Fibroblast of peridontal ligament (primary cell): ENCODE measurements around the gene UPF3A.
"Not testable (repeated sequence)": the region's sequence is repeated elsewhere in the genome, so short reads cannot be mapped to it uniquely, and the experiment has no call there.

Experiments used
- DNase-seq: peaks from one replicate; pipeline ENCODE4 v3.0.0-alpha.2; 2010; ENCODE audit errors: extremely low read depth

UPF3A gene, protein sequence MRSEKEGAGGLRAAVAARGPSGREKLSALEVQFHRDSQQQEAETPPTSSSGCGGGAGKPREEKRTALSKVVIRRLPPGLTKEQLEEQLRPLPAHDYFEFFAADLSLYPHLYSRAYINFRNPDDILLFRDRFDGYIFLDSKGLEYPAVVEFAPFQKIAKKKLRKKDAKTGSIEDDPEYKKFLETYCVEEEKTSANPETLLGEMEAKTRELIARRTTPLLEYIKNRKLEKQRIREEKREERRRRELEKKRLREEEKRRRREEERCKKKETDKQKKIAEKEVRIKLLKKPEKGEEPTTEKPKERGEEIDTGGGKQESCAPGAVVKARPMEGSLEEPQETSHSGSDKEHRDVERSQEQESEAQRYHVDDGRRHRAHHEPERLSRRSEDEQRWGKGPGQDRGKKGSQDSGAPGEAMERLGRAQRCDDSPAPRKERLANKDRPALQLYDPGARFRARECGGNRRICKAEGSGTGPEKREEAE

DNA sequence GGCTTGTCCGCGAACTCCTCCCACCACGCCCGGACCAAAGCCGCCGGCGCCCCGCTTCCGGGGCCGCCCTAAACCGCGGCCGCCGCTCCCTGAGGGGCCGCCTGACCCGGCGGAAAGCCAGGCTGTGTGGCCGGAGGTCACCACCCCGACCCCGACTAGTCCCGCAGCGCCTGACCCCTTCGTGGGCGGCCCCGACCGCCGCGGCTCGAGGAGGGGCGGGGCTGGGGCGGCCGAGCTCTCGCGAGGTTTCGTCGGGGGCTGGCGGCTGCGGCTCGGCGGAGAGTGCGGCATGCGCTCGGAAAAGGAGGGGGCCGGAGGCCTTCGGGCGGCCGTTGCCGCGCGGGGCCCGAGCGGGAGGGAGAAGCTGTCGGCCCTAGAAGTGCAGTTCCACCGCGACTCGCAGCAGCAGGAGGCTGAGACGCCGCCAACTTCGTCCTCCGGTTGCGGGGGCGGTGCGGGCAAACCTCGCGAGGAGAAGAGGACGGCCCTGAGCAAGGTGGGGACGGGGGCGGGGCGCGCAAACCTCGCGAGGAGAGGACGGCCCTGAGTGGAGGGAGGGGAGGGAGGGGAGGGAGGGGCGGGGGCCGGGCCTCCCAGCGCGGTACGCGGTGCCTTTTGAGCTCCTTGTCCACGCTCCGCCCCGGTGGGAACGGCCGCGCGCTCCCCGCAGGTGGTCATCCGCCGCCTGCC, at the start of gene UPF3A:
UPF3A (plus strand) TSS at position 251 of the 690 bp plus-strand sequence; CDS start at position 290, 39 bp downstream.
- peak; percentile 85 for DNase-seq

DNA sequence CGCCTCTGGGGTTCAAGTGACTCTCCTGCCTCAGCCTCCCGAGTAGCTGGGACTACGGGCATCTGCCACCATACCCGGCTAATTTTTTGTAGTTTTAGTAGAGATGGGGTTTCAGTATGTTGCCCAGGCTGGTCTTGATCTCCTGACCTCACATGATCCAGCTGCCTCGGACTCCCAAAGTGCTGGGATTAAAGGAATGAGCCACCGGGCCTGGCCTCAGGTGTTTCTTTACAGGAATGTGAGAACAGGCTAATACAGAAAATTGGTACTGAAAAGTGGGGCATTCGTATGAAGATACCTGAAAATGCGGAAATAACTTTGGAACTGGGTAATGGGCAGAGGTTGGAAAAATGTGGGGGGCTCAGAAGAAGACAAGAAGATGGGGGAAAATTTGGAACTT, 49.5 kb upstream of the UPF3A start:
- no peak for DNase-seq

DNA sequence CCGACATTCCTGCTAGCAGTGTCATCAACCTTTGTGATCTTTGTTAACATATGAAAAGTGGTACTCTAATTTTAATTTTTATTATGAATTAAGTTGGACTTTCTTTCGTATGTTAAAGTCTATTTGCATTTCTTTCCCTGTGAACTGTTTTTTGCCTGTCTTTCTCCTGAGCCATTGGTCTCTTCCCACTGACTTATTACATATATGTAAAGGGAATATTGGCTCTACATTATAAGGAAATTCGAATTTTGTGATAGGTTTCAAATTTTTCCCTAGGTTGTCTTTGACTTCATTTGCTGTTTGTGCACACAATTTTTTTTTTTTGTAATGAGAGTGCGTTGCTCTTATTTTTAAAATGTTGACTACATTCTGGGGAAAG, 47.1 kb upstream of the UPF3A start:
- no peak for DNase-seq

DNA sequence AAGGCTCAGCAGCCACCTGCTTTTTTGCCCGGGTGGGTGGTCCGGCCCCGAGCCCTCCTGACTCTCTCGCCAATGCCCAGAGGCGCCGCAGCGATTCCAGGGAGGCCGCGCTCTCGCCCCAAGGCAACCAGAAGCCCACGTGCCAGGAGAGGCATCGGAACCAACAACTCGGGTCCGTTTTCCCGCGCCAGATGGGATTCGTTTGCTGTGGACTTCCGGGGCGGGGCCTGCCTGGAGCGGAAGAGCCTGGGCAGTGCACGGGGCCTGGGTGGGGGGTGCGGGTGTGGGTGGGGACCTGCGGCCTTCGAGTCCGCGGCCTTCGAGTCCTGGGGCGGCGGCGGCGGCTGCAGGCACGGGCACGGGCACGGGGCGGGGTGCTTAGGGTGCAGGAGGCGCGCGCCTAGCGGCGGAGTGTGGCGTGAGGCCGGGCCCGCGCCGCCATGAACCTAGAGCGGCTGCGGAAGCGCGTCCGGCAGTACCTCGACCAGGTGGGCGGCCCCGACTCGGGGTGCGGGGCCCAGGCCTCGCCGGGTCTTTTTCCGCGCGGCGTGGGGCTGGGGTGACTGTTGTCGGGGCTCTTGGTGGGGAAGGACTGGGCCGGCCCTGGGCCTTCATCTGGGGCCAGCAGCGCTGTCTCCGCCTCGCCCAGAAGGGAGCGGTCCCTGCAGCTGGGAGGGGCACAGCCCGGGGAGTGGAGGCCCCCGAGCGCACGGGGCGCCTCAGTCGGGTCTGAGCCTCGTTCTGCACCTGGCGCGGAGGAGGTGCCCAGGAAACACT, 46.6 kb upstream of the UPF3A start, which contains the start of gene CDC16:
CDC16 (plus strand) TSS at position 253 of the 777 bp plus-strand sequence; CDS start at position 441, 188 bp downstream.
- DNase-seq: peak; percentile 89

DNA sequence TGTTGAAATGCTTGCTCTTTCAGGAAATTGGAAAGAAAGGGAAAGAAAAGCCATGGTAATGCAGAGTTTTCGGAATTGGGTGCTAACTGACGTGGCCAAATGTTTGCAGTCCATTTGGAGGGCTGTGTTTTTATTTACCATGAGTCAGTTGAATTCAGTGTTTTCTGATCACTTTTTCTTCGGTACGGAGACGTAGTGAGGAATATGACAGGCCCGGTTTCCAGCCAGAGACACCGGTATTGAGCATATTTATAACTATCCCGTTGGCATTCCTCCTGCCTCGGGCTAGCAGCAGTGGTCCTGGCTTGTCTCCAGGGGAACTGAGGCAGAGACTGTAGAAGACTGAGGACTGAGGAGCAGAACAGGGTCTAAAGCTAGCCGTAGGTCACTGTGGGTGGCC, 45.7 kb upstream of the UPF3A start:
- no peak for DNase-seq

DNA sequence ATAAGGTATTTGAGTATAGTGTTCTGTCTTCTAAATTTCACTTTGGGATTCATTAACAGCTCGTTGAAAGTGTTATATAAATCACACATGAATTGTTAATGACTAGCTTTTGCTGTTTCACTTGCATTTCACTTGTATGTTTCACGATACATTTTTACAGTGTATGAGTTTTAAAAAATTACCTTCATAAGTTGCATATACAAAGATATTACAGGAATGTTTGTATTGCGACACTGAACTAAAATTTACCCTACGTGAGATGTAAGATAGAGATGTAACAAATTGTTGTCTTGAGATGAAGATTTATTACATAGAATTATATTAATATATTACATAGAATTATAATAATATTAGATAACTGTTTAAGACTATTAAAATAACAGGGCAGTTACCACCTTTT, 45.2 kb upstream of the UPF3A start:
- no peak for DNase-seq

DNA sequence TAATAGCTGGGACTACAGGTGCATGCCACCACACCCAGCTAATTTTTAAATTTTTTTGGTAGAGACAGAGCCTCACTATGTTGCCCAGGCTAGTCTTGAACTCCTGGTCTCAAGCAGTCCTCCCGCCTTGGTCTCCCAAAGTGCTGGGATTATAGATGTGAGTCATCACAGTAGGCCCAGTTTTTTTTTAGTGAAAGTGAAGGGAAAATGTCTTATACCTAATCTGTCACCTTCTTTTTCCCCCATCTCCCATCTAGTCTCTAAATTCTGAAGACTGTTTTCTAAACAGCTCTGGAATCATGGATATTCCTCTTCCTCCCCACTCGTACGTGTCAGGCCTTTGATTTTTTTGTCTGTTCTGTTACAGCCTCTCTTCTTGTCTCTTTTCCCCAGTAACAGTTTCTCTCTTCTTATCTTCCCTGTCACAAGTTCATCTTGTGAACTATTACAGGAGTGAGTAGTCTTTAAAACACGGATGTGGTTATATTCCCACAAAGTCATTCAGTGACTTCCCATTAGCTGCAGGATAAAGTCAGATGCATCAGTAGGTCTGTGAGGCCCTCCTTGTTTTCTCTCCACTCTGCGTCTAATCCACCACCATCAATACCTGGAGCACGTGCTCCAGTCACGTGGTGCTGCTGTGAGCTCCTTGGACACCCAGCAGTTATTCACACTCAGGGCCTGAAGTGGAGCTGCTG, 43.8 kb upstream of the UPF3A start:
- no peak for DNase-seq

DNA sequence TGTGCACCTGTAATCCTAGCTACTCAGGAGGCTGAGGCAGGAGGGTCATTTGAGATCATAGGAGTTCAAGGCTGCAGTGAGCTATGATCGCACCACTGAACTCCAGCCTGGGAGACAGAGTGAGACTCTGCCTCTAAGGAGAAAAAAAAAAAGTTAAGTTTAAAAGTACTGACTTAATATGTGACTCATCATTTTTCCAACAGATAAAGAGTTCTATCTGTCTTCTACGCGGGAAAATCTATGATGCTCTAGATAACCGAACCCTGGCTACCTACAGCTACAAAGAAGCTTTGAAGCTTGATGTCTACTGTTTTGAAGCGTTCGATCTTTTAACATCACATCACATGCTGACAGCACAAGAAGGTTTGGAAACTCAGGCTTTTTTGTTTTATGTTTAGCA, 39.5 kb upstream of the UPF3A start:
- DNase-seq: no peak

DNA sequence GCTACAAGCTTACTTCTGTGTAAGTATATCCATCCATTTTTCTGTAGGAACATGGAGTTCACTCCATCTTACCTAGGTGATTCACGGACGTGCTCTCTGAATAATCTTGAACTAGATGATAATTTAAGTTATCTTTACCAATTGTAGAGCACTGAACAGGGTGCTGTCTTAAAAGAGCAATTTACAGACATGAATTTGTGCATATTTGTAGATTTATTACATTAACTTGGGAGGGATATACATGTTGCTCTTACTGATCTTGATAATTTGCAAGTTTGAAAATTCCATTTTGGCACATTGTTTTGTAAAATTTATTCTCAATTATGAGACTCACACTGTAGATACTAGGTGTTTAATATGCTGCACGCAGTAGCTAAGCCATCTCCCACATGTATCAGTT, 37.4 kb upstream of the UPF3A start:
- DNase-seq: no peak

DNA sequence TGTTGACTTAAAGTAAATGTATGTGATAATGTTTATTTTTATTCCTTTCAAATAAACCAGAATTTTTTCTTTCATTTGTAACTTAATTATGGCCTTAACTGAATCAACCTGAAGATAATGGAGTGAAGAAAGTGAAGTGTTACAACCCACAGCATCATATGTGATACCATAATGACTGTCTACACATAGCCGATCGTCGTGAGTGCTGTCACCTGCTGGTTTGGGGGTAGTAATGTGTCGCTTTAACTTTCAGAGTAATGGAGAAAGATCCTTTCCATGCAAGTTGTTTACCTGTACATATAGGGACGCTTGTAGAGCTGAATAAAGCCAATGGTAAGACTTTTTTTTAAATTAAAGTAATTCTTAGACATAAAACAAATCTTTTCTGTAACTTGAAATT, 36.8 kb upstream of the UPF3A start:
- DNase-seq: no peak

DNA sequence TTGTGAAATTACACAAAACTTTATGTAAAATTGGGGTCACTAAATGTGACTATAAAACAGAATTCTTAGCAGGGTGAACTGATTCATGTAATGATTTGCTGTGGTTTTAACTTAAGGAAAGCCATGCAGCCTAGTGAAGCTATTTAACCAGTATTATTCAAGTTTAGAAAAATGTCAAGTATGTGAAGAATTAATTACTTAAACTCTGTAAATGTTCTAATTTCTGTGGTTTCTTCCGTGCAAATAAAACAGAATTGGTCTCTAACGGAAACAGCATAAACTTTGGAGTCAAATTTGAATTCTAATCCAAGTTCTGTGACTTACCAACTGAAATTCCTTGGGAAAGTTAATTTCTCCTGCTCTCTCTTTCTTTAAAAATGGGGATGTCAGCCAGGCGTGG, 33.4 kb upstream of the UPF3A start:
- peak; percentile 41 for DNase-seq

DNA sequence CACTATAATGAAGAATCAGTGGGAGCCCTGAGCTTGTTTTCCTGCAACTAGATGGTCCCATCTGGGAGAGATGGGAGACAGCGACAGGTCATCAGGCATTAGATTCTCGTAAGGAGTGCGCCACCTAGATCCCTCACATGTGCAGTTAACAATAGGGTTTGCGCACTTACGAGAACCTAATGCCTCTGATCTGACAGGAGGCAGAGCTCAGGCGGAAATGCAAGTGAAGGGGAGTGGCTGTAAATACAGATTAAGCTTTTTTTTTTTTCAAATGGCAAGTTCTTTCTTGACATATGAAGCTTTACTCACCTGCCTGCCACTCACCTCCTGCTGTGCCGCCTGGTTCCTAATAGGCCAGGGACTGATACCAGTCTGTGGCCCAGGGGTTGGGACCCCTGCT, 32.3 kb upstream of the UPF3A start:
- no peak for DNase-seq

DNA sequence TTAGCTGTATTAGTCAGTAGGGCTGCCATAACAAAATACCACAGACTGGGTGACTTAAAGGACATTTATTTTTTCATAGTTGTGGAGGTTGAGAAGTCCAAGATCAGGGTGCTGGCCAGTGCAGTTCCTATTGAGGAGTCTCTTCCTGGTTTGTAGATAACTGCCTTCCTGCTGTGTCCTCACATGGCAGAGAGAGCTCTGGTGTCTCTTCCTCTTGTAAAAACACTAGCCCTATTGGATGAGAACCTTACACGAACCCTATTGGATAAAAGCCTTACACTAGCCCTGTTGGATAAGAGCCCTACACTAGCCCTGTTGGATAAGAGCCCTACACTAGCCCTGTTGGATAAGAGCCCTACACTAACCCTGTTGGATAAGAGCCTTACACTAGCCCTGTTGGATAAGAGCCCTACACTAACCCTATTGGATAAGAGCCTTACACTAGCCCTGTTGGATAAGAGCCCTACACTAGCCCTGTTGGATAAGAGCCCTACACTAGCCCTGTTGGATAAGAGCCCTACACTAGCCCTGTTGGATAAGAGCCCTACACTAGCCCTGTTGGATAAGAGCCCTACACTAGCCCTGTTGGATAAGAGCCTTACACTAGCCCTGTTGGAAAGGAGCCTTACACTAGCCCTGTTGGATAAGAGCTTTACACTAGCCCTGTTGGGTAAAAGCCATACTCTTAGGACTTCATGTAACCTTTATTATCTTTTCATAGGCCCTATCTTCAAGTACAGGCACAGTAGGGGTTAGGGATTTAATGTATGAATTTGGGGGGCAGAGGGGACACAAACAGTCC, 29.6 kb upstream of the UPF3A start:
- not testable (repeated sequence) for DNase-seq

DNA sequence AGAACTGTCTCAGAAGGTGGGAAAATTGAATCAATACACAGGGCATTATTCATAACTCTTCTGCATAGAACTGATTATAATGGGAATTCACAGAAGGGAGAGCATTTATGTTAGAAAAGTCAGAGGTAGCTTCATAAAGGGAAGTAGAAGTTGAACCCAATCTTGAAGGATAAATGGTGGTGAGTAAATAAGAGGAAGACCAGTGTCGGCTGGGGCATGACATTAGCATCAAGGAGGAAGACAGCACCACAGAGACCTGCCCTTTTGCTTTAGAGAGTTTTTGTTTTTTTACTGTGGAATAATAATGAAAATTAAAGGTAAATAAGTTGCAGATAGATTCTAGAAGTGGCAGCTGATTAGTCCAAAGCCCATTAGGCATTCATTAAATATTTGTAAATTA, 24.9 kb upstream of the UPF3A start:
- DNase-seq: no peak

DNA sequence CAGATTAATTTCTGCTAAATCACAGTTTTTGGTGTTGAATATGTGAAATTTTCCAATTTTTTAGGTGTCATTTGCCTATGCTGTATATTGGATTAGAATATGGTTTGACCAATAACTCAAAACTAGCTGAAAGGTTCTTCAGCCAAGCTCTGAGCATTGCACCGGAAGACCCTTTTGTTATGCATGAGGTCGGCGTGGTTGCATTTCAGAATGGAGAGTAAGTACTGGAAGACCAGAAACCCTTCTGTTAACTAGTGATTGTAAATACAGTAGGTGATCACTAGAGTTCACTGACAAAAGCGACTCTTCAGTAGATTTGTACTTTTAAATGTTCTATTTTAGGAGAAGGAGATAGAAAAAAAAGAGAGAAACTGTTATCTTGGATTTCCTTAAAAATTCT, 24.4 kb upstream of the UPF3A start:
- DNase-seq: no peak

DNA sequence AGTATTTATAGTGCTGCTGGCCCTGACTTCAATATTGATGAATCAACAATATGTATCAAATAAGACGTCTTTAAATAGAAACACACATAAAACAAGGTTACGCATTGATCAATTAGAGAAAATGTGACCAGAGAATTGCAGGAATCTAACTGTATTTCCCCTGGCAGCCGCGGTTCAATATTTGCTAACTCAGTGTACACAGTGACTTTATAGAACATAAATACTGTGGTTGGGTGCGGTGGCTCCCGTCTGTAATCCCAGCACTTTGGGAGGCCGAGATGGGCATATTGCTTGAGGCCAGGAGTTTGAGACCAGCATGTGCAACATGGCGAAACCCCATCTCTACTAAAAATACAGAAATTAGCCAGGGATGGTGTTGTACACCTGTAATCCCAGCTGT, 22.8 kb upstream of the UPF3A start:
- no peak for DNase-seq

DNA sequence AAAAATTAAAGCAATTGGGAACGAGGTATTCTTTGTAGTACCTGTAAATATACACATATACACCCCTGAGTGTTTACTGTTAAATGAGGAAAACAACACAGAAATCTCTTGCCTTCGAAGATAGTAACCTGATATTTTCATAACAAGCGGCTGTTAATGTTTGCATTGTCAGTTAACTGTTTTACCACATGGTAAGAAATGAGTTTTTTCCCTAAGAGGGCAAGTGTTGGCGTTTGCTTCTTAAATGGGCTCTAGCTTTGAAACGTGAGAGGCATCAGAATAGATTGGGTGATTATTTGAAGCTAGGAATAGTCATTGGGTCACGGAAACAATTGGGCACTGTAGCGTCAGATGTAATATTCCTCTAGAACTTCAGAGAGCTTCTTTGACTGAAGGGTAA, 22.0 kb upstream of the UPF3A start:
- DNase-seq: no peak

DNA sequence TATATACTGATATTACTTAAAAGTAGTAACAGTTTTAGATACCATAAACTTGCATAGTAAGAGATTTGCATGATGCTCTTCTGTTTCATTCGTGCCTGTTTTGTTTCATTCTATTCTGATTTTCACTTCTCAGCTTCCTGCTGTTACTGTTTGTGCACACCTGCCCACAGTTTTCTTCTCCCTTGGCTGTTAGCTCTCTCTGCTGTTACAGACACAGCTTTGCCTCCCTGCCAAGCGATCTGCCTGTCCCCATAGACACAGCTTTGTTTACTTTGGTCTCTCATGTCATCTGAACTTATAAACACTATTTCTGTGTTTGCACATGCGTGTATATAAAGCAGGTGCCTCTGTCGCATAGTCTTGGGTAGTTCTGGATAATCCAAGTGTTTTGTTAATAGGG, 21.4 kb upstream of the UPF3A start:
- DNase-seq: no peak

DNA sequence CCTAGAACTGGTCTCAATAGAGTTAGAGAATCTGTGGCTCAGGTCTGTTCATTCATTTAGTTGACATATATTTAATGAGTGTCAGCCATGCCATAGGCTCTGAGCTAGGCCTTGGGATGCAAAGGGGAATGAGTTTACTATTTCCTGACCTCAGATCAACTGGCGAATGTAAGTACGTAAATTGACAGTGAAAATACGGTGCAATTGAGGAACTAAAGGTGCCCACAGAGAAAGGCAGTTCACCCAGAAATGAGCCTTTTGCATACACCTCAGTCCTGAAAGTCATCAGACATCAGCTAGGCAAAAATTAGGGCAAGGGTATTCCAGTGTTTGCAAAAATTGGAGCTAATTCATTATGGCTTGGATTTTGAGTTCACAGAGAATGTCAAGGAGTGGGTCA, 20.6 kb upstream of the UPF3A start:
- DNase-seq: no peak

DNA sequence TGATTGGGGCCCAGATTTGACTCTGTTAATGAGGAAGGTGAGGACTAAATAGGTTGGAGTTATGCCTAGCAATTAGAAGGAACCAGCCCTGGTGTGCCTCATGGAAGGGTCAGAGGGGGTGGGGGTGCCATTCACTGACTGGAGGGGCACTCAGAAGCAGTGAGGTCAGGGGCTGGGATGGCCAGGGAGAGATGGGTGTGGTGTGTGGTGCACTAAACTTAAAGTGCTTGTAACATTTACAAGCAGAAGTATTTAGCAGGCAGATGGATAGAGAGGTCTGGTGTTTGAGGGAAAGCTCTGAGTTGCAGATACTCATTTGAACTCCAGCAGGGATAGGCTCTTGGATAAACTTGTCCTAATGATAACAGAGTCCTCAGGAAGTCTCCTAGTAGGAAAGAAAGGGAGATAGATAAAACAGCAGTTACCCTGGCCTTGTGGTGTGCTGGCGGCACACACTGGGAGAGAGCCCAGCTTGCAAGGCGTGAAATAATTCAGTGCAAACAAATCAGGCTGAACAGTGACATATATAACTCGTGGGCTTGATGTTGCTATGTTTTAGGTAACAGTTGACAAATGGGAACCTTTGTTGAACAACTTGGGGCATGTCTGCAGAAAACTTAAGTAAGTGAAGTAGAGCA, 20.0 kb upstream of the UPF3A start:
- no peak for DNase-seq
